Pancreas (tissue), 10 donors: ENCODE data around the gene PLSCR4. TPM values are rescaled to one million over a fixed set of nuclear protein-coding genes. Genes with fewer than 3 reads are reported as not detected.
A peak's percentile ranks its signal among the peaks of the same experiment; 100 is the strongest.

Experiments
- ATAC-seq, 4 donors: fragments of 200-7000 bp; cut with Tn5 transposase; one replicate each; pipeline versions ENCODE4 v1.8.0 to v1.9.1; 2020; ENCODE audit warnings: mild to moderate bottlenecking in 4 of 4, moderate library complexity in 4 of 4
- DNase-seq, 6 donors: peaks; one replicate each; pipeline ENCODE4 v3.0.0-alpha.2; 2020
- FAIRE-seq: peaks from 2 replicates; lab custom pipeline; 2012; peaks lifted over from hg19 to GRCh38; lab: Jason Lieb, UNC
- H3K27ac ChIP-seq, 4 donors: fragments of 200-600 bp; sonication (generic); 1 replicate in 3 of 4; 2 replicates in 1 of 4; pipeline versions ENCODE4 v1.5.0 to v1.8.0; 2020
- H3K27me3 ChIP-seq, 4 donors: fragments of 200-600 bp; one replicate each; pipeline ENCODE4 v1.8.0; 2021
- H3K36me3 ChIP-seq, 3 donors: fragments of 200-600 bp; sonication (generic) in 1 of 3; one replicate each; pipeline versions ENCODE4 v1.5.0 to v1.8.0; 2020 to 2021
- H3K4me1 ChIP-seq, 3 donors: fragments of 200-600 bp; one replicate each; pipeline ENCODE4 v1.8.0; 2021
- H3K4me3 ChIP-seq, 4 donors: fragments of 200-600 bp; sonication (generic) in 2 of 4; one replicate each; pipeline versions ENCODE4 v1.5.0 to v1.8.0; 2020 to 2021
- H3K9me3 ChIP-seq, 4 donors: fragments of 200-600 bp; one replicate each; pipeline ENCODE4 v1.8.0; 2021
- WGBS, 2 donors: extraction: QIAGEN DNeasy Blood & Tissue Kit; methylation state at CpG; one replicate each; pipeline ENCODE4 v1.1.7; 2013; 5-methylcytosine and 5-hydroxymethylcytosine counted together
- intact Hi-C, 3 donors: fragments of 100-400 bp; cut with DNase I; formaldehyde crosslinking; loops; one replicate each; pipeline versions ENCODE4 v1.11.1 to v1.14.2; 2022
- polyA plus RNA-seq, 2 donors: library from polyadenylated mRNA; stranded (reverse); fragments of 200-250 nt; gene quantifications; one replicate each; pipeline ENCODE4 v1.2.3, GENCODE V29; 2013
- total RNA-seq, 6 donors: library from RNA; stranded (reverse); fragmentation: NEBNext Ultra II Directional in 4 of 6; extraction: Animal tissue kit (Norgen Biotek cat#: 25700) in 4 of 6; gene quantifications; one replicate each; pipeline versions ENCODE4 v1.2.1 to v1.2.4, GENCODE V29; 2021 to 2023
- TF ChIP-seq, protein P1 (sequence below), 4 donors: fragments of 200-600 bp; sonication (generic) in 3 of 4; IDR thresholded peaks; one replicate each; pipeline versions ENCODE4 v1.5.0 to v1.8.0; 2021; ENCODE audit warnings: antibody characterized with exemption in 4 of 4
- donor health status: healthy with polysubstance abuse.
- donor health status: DM: no; HTN: no; CAD: no; lungs with moderate emphysema.
- donor health status: DM: no; HTN: no; CAD: no.
- donor health status: control.
- donor health status: control.
- donor health status: Bipolar disorder and iron deficiency.
- donor health status: DM: yes; HTN: yes; CAD: no.
- donor health status: DM: no; HTN: no; CAD: no.
- donor health status: DM: no; HTN: no; CAD: no.
- donor health status: DM: yes; HTN: yes; CAD: no.

Gene PLSCR4
- total and polyA plus RNA-seq, 8 donors = 5.6 to 28.2 (median 12.7) TPM

DNA sequence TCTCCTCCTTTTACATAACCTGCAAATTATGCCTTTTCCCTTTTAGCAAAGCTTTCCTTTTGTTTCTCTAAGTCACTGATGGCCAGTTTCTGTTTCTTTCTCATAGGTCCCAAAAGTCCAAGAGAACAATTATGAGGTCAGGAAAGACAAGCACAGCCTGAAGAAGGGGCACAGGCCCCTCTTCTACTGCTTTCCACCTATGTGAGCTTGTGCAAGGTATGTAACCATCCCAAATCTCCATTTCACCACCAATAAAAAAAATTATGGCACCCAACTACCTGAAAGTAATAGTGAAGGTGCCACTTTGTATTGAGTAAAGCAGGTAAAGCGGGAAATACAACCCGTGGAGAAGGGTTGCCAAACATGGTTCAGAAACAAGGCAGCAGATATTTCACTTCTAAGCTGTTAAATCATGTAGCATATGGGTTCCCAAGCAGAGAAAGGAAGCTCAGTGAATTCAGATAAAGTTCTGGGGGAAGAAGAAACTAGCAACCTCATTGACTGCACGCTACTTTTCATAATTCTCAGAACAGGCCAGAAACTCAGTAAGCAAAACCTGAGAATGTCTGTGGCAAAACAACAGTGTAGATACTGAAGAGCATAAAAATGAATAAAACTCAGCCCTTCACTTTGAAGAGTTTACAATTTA, 94.1 kb downstream of the PLSCR4 start:
- no peak for ATAC-seq
- peak overlapping the region in 2 of 4 donors; percentile 12 to 21 for H3K4me3 ChIP-seq
- intact Hi-C loops = no loop called here
- 34 to 47% methylated on average over 3 of the region's 3 CpGs for WGBS, 2 donors
- no peaks in the 10 kb centered on the region for H3K9me3 ChIP-seq
- no peak for FAIRE-seq
- no peaks in the 10 kb centered on the region for H3K36me3 ChIP-seq
- DNase-seq = no peak
- H3K27ac ChIP-seq = peak overlapping the region; percentile 7 to 98 (median 68)
- H3K27me3 ChIP-seq = no peaks in the 10 kb centered on the region
- H3K4me1 ChIP-seq = peaks cover 17 to 64% (median 61%) of the 10 kb centered on the region in 3 donors
- TF ChIP-seq, protein P1, sequence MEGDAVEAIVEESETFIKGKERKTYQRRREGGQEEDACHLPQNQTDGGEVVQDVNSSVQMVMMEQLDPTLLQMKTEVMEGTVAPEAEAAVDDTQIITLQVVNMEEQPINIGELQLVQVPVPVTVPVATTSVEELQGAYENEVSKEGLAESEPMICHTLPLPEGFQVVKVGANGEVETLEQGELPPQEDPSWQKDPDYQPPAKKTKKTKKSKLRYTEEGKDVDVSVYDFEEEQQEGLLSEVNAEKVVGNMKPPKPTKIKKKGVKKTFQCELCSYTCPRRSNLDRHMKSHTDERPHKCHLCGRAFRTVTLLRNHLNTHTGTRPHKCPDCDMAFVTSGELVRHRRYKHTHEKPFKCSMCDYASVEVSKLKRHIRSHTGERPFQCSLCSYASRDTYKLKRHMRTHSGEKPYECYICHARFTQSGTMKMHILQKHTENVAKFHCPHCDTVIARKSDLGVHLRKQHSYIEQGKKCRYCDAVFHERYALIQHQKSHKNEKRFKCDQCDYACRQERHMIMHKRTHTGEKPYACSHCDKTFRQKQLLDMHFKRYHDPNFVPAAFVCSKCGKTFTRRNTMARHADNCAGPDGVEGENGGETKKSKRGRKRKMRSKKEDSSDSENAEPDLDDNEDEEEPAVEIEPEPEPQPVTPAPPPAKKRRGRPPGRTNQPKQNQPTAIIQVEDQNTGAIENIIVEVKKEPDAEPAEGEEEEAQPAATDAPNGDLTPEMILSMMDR (IDR thresholded peaks at IDR 0.05) = no peak

DNA sequence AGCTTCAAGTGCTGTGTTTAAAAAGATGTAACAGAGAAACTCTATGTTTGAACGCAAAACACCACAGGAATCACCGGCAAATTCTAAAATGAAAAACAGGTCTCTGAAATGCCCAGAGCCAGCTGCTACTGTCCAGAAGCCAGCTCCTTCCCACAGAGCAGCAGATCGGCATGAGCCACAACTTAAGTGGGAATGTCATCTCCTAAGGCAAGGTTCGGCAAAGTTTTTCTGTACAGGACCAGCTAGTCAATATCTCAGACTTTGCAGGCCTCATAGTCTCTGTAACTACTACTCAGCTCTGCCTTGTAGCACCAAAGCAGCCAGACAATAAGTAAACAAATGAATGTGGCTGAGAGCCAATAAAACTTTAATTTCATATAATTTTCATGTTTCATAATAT, 94.8 kb downstream of the PLSCR4 start:
- intact Hi-C loops = no loop called here
- no peak for FAIRE-seq

GRCh38 chr3:146154995-146155394, 95.9 kb downstream of the PLSCR4 start:
- TF ChIP-seq, protein P1 (IDR thresholded peaks at IDR 0.05) = no peak
- Histone ChIP-seq H3K27ac (no peak overlapping the region), H3K4me3 (no peak overlapping the region), H3K36me3 (no peaks in the 10 kb centered on the region), H3K27me3 (no peaks in the 10 kb centered on the region), H3K4me1 (peaks cover 17 to 64% (median 60%) of the 10 kb centered on the region in 3 donors), H3K9me3 (no peaks in the 10 kb centered on the region)
- DNase-seq (no peak), FAIRE-seq (no peak), ATAC-seq (no peak)
- WGBS, 2 donors = 32 to 36% methylated on average over 2 of the region's 2 CpGs
- intact Hi-C loops = no loop called here

More for the DNA sequence above, 94.8 kb downstream of the PLSCR4 start:
- peak in 2 of 4 donors; percentile 5 to 18 for ATAC-seq
- H3K4me3 ChIP-seq = peak overlapping the region in 2 of 4 donors; percentile 12 to 21
- peak overlapping the region in 3 of 4 donors; percentile 7 to 98 (median 97) for H3K27ac ChIP-seq
- H3K9me3 ChIP-seq = no peaks in the 10 kb centered on the region
- no peaks in the 10 kb centered on the region for H3K36me3 ChIP-seq
- no peaks in the 10 kb centered on the region for H3K27me3 ChIP-seq
- 26 to 29% methylated on average over 4 of the region's 4 CpGs for WGBS, 2 donors
- DNase-seq = peak in 1 of 6 donors; percentile 29
- TF ChIP-seq, protein P1 (IDR thresholded peaks at IDR 0.05) = no peak
- H3K4me1 ChIP-seq = peaks cover 17 to 64% (median 60%) of the 10 kb centered on the region in 3 donors

GRCh38 chr3:146154316-146154715, 96.6 kb downstream of the PLSCR4 start:
- Histone ChIP-seq H3K9me3 (no peaks in the 10 kb centered on the region), H3K27ac (peak overlapping the region in 2 of 4 donors; percentile 2 to 48), H3K36me3 (no peaks in the 10 kb centered on the region), H3K4me1 (peaks cover 17 to 63% (median 60%) of the 10 kb centered on the region in 3 donors), H3K4me3 (no peak overlapping the region), H3K27me3 (no peaks in the 10 kb centered on the region)
- intact Hi-C loops = no loop called here
- 34 to 43% methylated on average over 1 of the region's 1 CpG for WGBS, 2 donors
- TF ChIP-seq, protein P1 (IDR thresholded peaks at IDR 0.05) = no peak
- FAIRE-seq (no peak), DNase-seq (no peak), ATAC-seq (no peak)

- DNase-seq (no peak), FAIRE-seq (no peak), ATAC-seq (no peak)
- TF ChIP-seq, protein P1 (IDR thresholded peaks at IDR 0.05) = no peak
- no peak overlapping the region for H3K4me3 ChIP-seq
- H3K9me3 ChIP-seq = no peaks in the 10 kb centered on the region
- H3K27me3 ChIP-seq = no peaks in the 10 kb centered on the region
- H3K27ac ChIP-seq = peak overlapping the region in 1 of 4 donors; percentile 48
- H3K36me3 ChIP-seq = no peaks in the 10 kb centered on the region
- WGBS, 2 donors = 50% methylated on average over 4 of the region's 4 CpGs
- peaks cover 14 to 55% (median 54%) of the 10 kb centered on the region in 3 donors for H3K4me1 ChIP-seq
- intact Hi-C loops = no loop called here
These were observed 97.5 kb downstream of the PLSCR4 start for GRCh38 chr3:146153429-146153828.
